HepG2 (cell line): ENCODE results near the gene ABCC10. TPM values are rescaled to one million over a fixed set of nuclear protein-coding genes. Genes with fewer than 3 reads are reported as not detected.
A peak's percentile ranks its signal among the peaks of the same experiment; 100 is the strongest.

Experiments used
- ASH2L ChIP-seq: fragments of 300-600, 200-600 bp; sonication (generic); IDR thresholded peaks from 2 replicates; pipeline ENCODE4 v1.7.0; 2017; ENCODE audit warnings: low read depth, mild to moderate bottlenecking, moderate library complexity, mixed read lengths, low read length; ENCODE audit not compliant: insufficient read length
- HMG20A ChIP-seq: IDR thresholded peaks from 2 replicates; pipeline ENCODE4 v1.6.1; 2016; ENCODE audit warnings: borderline replicate concordance
- LCORL ChIP-seq, 2 experiments: fragments of 450-650 bp in 1 of 2; sonication (generic) in 1 of 2; formaldehyde crosslinking in 1 of 2; IDR thresholded peaks; 2 replicates each; pipeline versions ENCODE4 v1.5.0 to v1.6.1; 2017 to 2020; ENCODE audit warnings: antibody characterized with exemption in 1 of 2, missing genetic modification reagents in 1 of 2
- MAZ ChIP-seq, 2 experiments: sonication (generic) in 1 of 2; formaldehyde crosslinking in 1 of 2; IDR thresholded peaks; 2 replicates each; pipeline versions ENCODE4 v1.5.0 to v1.6.1; 2012 to 2020; ENCODE audit warnings: low read depth in 2 of 2, mild to moderate bottlenecking in 2 of 2, borderline replicate concordance in 1 of 2, improper control_type of control experiment in 1 of 2, low read length in 1 of 2, missing genetic modification reagents in 1 of 2, moderate library complexity in 1 of 2
- MIER3 ChIP-seq: IDR thresholded peaks from 2 replicates; pipeline ENCODE4 v1.6.1; 2016; ENCODE audit warnings: missing compliant biosample characterization, borderline replicate concordance
- PATZ1 ChIP-seq: sonication (generic); formaldehyde crosslinking; IDR thresholded peaks from 2 replicates; pipeline ENCODE4 v1.4.0; 2020; ENCODE audit warnings: missing genetic modification reagents
- RFXANK ChIP-seq: IDR thresholded peaks from 2 replicates; pipeline ENCODE4 v1.6.1; 2016
- SCMH1 ChIP-seq: sonication (generic); formaldehyde crosslinking; IDR thresholded peaks from 2 replicates; pipeline ENCODE4 v1.9.0; 2021; ENCODE audit warnings: missing genetic modification reagents, mild to moderate bottlenecking, borderline replicate concordance
- TARDBP ChIP-seq: sonication (generic); formaldehyde crosslinking; IDR thresholded peaks from 2 replicates; pipeline ENCODE4 v1.8.0; 2022; ENCODE audit warnings: mild to moderate bottlenecking, missing genetic modification reagents
- TEAD2 ChIP-seq: sonication (generic); formaldehyde crosslinking; IDR thresholded peaks from 2 replicates; pipeline ENCODE4 v1.9.0; 2021; ENCODE audit warnings: missing genetic modification reagents
- YEATS2 ChIP-seq: sonication (generic); formaldehyde crosslinking; IDR thresholded peaks from 2 replicates; pipeline ENCODE4 v1.4.0; 2020; ENCODE audit warnings: missing genetic modification reagents, borderline replicate concordance
- ZKSCAN1 ChIP-seq: fragments of 150-350 bp; IDR thresholded peaks from 2 replicates; pipeline ENCODE4 v1.6.1; 2014; ENCODE audit warnings: low read length
- ZNF3 ChIP-seq: IDR thresholded peaks from 2 replicates; pipeline ENCODE4 v1.7.0; 2017; ENCODE audit warnings: inconsistent platforms
- ZNF335 ChIP-seq: sonication (generic); formaldehyde crosslinking; IDR thresholded peaks from 2 replicates; pipeline ENCODE4 v1.4.0; 2020; ENCODE audit warnings: missing genetic modification reagents
- ZNF407 ChIP-seq: sonication (generic); formaldehyde crosslinking; IDR thresholded peaks from one replicate; pipeline ENCODE4 v1.5.1; 2020; ENCODE audit warnings: mild to moderate bottlenecking, missing genetic modification reagents; ENCODE audit errors: not compliant biosample characterization
- ZNF629 ChIP-seq: sonication (generic); formaldehyde crosslinking; conservative IDR thresholded peaks from 2 replicates; pipeline ENCODE4 v1.5.0; 2020; ENCODE audit warnings: missing genetic modification reagents
- ZNF7 ChIP-seq: IDR thresholded peaks from 2 replicates; pipeline ENCODE4 v1.6.1; 2016; ENCODE audit warnings: missing biosample characterization, missing genetic modification reagents
- ZNF766 ChIP-seq: sonication (generic); formaldehyde crosslinking; IDR thresholded peaks from 2 replicates; pipeline ENCODE4 v1.5.0; 2020; ENCODE audit warnings: missing genetic modification reagents, borderline replicate concordance
- ZNF816 ChIP-seq: sonication (generic); formaldehyde crosslinking; IDR thresholded peaks from 2 replicates; pipeline ENCODE4 v1.8.0; 2022; ENCODE audit warnings: missing genetic modification reagents, mild to moderate bottlenecking, borderline replicate concordance
- polyA plus RNA-seq, 8 experiments: library from polyadenylated mRNA; depleted of rRNA in 3 of 8; stranded (reverse) in 7 of 8; unstranded in 1 of 8; fragments of >200 nt; fragmentation: Illumina TruSeq in 4 of 8; extraction: Trizol in 4 of 8; gene quantifications; 2 replicates each; pipeline versions ENCODE4 v1.2.1 to v1.2.3, GENCODE V29; 2011 to 2016; ENCODE audit warnings: low read depth in 4 of 8, missing spikeins in 1 of 8, mixed read lengths in 1 of 8; ENCODE audit not compliant: insufficient read depth in 1 of 8
- total RNA-seq, 5 experiments: library from RNA; depleted of rRNA; stranded (reverse); fragments of >200 nt; fragmentation: Illumina TruSeq; extraction: Trizol; gene quantifications; 2 replicates each; pipeline ENCODE4 v1.2.3, GENCODE V29; 2016; ENCODE audit warnings: low read depth in 1 of 5

ABCC10 gene
- total and polyA plus RNA-seq, 2 of the 13 experiments (the other 11 are each of a cell fraction or from before 2014, with no cell fraction given) = 16.0 to 24.3 TPM

DNA sequence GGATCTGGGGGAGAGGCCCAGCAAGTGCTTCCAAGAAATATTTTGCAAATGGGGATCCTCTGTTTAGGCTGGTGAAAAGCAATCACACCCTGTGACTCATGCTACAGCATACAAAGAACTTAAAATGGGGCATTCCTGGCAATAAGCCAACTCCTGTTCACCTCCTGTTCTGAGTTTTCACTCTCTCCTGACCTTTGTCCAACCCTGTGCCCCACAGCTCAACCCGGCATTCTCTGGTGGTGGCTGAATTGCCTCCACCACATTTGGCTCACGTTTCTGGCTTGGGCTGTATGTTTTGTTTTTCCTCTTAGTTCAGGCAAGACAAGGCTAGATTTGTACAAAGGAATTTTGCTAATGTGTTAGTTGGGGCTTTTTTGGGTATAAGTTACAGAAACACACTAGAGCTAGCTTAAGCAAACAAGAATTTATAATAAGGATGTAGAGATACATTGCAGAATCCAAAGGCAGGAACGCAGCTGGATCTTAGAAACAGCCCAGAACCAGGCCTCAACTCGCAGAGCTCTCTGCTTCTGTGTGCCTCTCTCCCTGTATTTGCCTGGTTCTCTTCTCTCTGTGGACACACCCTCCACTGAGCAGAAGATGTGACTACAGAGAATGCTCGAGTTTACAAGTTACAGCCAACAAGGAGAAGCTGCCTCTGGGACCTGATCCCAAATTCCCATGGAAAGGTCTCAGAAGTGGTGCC is 9.4 kb downstream of the ABCC10 start (continued):
- TF ChIP-seq LCORL (IDR thresholded peaks at IDR 0.05) (peak; percentile 100), LCORL (CRISPR knock-in tag; IDR thresholded peaks at IDR 0.05) (peak; percentile 98), PATZ1 (CRISPR knock-in tag) (peak; percentile 75), TARDBP (CRISPR knock-in tag) (peak; percentile 81), ZKSCAN1 (no peak), ZNF3 (no peak), HMG20A (CRISPR knock-in tag) (peak; percentile 88), ZNF7 (CRISPR knock-in tag) (no peak), TEAD2 (CRISPR knock-in tag) (no peak), ZNF629 (CRISPR knock-in tag) (0 out of 2 replicates have a peak, but pooled peaks have one; percentile 10), RFXANK (no peak), ZNF335 (CRISPR knock-in tag) (peak; percentile 59; the same call in 1 of the 2 replicates), ZNF816 (no peak; the same call in 1 of the 2 replicates), SCMH1 (CRISPR knock-in tag) (no peak), YEATS2 (CRISPR knock-in tag) (peak; percentile 38; the same call in 1 of the 2 replicates), MIER3 (peak; percentile 64; the same call in 1 of the 2 replicates), ZNF407 (CRISPR knock-in tag) (no peak), MAZ (IDR thresholded peaks at IDR 0.05; ENCODE audit: borderline replicate concordance, low read depth, low read length) (no peak), MAZ (CRISPR knock-in tag; IDR thresholded peaks at IDR 0.05; ENCODE audit: low read depth) (0 out of 2 replicates have a peak, but pooled peaks have one; percentile 40), ZNF766 (CRISPR knock-in tag) (no peak), ASH2L (peak; percentile 83)
